Mesenchymal stem cell (in vitro differentiated cells and primary cell): Measurements from ENCODE around the gene VWA3A.
A peak's percentile ranks its signal among the peaks of the same experiment; 100 is the strongest.

Source experiments
- DNase-seq: peaks from one replicate; pipeline ENCODE4 v3.0.0-alpha.2; 2013
- H2AFZ ChIP-seq: one replicate; pipeline ENCODE4 v1.6.1; 2013; ENCODE audit warnings: low read depth, mild to moderate bottlenecking, control low read depth, inconsistent platforms, low read length, moderate library complexity
- H2AK5ac ChIP-seq: 2 replicates; pipeline ENCODE4 v1.6.1; 2013; ENCODE audit warnings: low read length, moderate library complexity, mild to moderate bottlenecking, inconsistent platforms; ENCODE audit not compliant: severe bottlenecking
- H2BK120ac ChIP-seq: one replicate; pipeline ENCODE4 v1.6.1; 2013; ENCODE audit warnings: low read depth, mild to moderate bottlenecking, inconsistent platforms, low read length, moderate library complexity
- H2BK12ac ChIP-seq, 2 experiments: one replicate each; pipeline ENCODE4 v1.6.1; 2013; ENCODE audit warnings: inconsistent platforms in 2 of 2, low read length in 2 of 2, mild to moderate bottlenecking in 2 of 2, moderate library complexity in 2 of 2, control low read depth in 1 of 2
- H2BK15ac ChIP-seq: one replicate; pipeline ENCODE4 v1.6.1; 2013; ENCODE audit warnings: mild to moderate bottlenecking, low read depth, inconsistent platforms; ENCODE audit not compliant: poor library complexity, severe bottlenecking
- H2BK5ac ChIP-seq: 2 replicates; pipeline ENCODE4 v1.6.1; 2013; ENCODE audit warnings: low read depth, mild to moderate bottlenecking, low read length, control low read depth, inconsistent platforms; ENCODE audit not compliant: poor library complexity, severe bottlenecking
- H3K14ac ChIP-seq, 2 experiments: one replicate each; pipeline ENCODE4 v1.6.1; 2013; ENCODE audit warnings: inconsistent platforms in 2 of 2, low read length in 2 of 2, control low read depth in 1 of 2, mild to moderate bottlenecking in 1 of 2, moderate library complexity in 1 of 2
- H3K18ac ChIP-seq, 2 experiments: one replicate each; pipeline ENCODE4 v1.6.1; 2013; ENCODE audit warnings: inconsistent platforms in 2 of 2, low read length in 2 of 2, control low read depth in 1 of 2, low read depth in 1 of 2, mild to moderate bottlenecking in 1 of 2
- H3K23ac ChIP-seq, 2 experiments: one replicate each; pipeline ENCODE4 v1.6.1; 2013; ENCODE audit warnings: inconsistent platforms in 2 of 2, low read length in 2 of 2, mild to moderate bottlenecking in 2 of 2, moderate library complexity in 2 of 2, control low read depth in 1 of 2
- H3K27ac ChIP-seq: 2 replicates; pipeline ENCODE4 v1.5.1; 2013; ENCODE audit warnings: mild to moderate bottlenecking, moderate library complexity, low read length, control low read depth, inconsistent platforms; ENCODE audit not compliant: poor library complexity, severe bottlenecking
- H3K27me3 ChIP-seq, 2 experiments: 2 replicates each; pipeline versions ENCODE4 v1.6.1 to v1.7.0; 2013; ENCODE audit warnings: low read length in 2 of 2, mild to moderate bottlenecking in 2 of 2, moderate library complexity in 2 of 2, control low read depth in 1 of 2, inconsistent platforms in 1 of 2; ENCODE audit not compliant: control insufficient read depth in 1 of 2, insufficient read depth in 1 of 2
- H3K36me3 ChIP-seq, 2 experiments: 2 replicates each; pipeline versions ENCODE4 v1.6.1 to v1.7.0; 2013; ENCODE audit warnings: low read length in 2 of 2, control low read depth in 1 of 2, inconsistent platforms in 1 of 2, low read depth in 1 of 2, mild to moderate bottlenecking in 1 of 2; ENCODE audit not compliant: insufficient read depth in 2 of 2, control insufficient read depth in 1 of 2
- H3K4ac ChIP-seq, 2 experiments: one replicate each; pipeline ENCODE4 v1.6.1; 2013; ENCODE audit warnings: inconsistent platforms in 2 of 2, low read length in 2 of 2, mild to moderate bottlenecking in 2 of 2, moderate library complexity in 2 of 2, control low read depth in 1 of 2, low read depth in 1 of 2
- H3K4me1 ChIP-seq: 2 replicates; pipeline ENCODE4 v1.6.1; 2013; ENCODE audit warnings: low read depth, low read length, control low read depth; ENCODE audit not compliant: control insufficient read depth, insufficient read depth
- H3K4me2 ChIP-seq: 2 replicates; pipeline ENCODE4 v1.6.1; 2013; ENCODE audit warnings: low read length, mild to moderate bottlenecking, inconsistent platforms; ENCODE audit not compliant: poor library complexity, severe bottlenecking
- H3K4me3 ChIP-seq, 2 experiments: 2 replicates each; pipeline versions ENCODE4 v1.5.1 to v1.7.0; 2013; ENCODE audit warnings: low read length in 2 of 2, mild to moderate bottlenecking in 2 of 2, control low read depth in 1 of 2, low read depth in 1 of 2; ENCODE audit not compliant: insufficient read depth in 1 of 2
- H3K79me1 ChIP-seq: replicated peaks from 2 replicates; pipeline ENCODE4 v1.6.1; 2013; ENCODE audit warnings: mild to moderate bottlenecking, control low read depth, low read length, inconsistent platforms; ENCODE audit not compliant: poor library complexity, severe bottlenecking
- H3K9ac ChIP-seq: 2 replicates; pipeline ENCODE4 v1.7.0; 2013; ENCODE audit warnings: mild to moderate bottlenecking, low read length, moderate library complexity
- H3K9me3 ChIP-seq: 2 replicates; pipeline ENCODE4 v1.7.0; 2013; ENCODE audit warnings: mild to moderate bottlenecking, low read length; ENCODE audit not compliant: control insufficient read depth
- H4K8ac ChIP-seq: one replicate; pipeline ENCODE4 v1.6.1; 2013; ENCODE audit warnings: inconsistent platforms, mild to moderate bottlenecking, low read length, moderate library complexity
- H4K91ac ChIP-seq: one replicate; pipeline ENCODE4 v1.6.1; 2013; ENCODE audit warnings: mild to moderate bottlenecking, low read length, inconsistent platforms
- WGBS: methylation state at CpG from one replicate; pipeline ENCODE4 v1.1.7; 2013; ENCODE audit warnings: mixed read lengths; 5-methylcytosine and 5-hydroxymethylcytosine counted together

The VWA3A gene

DNA sequence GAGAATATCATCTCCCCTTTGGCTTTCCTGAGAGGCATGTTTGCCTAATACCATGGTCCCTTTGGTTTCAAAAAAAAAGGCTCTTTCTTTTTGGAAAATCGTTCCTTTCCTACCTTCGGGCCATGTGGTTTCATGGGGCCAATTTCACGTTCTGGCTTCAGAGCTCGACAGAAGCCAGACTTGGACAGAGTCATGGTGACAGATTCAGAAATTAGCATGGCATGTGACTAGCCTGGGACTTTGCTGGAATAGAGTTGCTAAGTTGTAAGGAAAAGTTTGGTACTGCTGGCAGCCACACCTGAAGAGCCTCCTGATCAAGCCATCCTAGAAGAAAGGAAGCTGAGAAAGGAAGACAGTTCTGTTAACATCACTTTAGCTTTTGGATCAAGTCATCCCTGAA is 2.4 kb upstream of the VWA3A start:
- H3K79me1 ChIP-seq = no peaks in the 10 kb centered on the region
- peaks cover 0 to 5% of the 10 kb centered on the region in 2 experiments for H3K27me3 ChIP-seq
- H4K91ac ChIP-seq = no peak overlapping the region
- WGBS = 82% methylated on average over 4 of the region's 4 CpGs
- no peak for DNase-seq
- H3K4me1 ChIP-seq = peaks cover 8% of the 10 kb centered on the region
- no peak overlapping the region for H3K27ac ChIP-seq
- peaks cover 0 to 24% of the 10 kb centered on the region in 2 experiments for H3K36me3 ChIP-seq
- H3K9me3 ChIP-seq = no peaks in the 10 kb centered on the region
- H3K4me3 ChIP-seq = no peak overlapping the region
- no peak overlapping the region for H2AK5ac ChIP-seq
- H2BK120ac ChIP-seq = no peak overlapping the region
- no peak overlapping the region for H3K4ac ChIP-seq
- no peak overlapping the region for H3K18ac ChIP-seq
- no peak overlapping the region for H2BK12ac ChIP-seq
- no peak overlapping the region for H3K14ac ChIP-seq
- no peak overlapping the region for H3K4me2 ChIP-seq
- no peak overlapping the region for H2AFZ ChIP-seq
- H4K8ac ChIP-seq = no peak overlapping the region
- H3K9ac ChIP-seq = no peak overlapping the region
- no peak overlapping the region for H2BK5ac ChIP-seq
- H3K23ac ChIP-seq = no peak overlapping the region
- no peak overlapping the region for H2BK15ac ChIP-seq

DNA sequence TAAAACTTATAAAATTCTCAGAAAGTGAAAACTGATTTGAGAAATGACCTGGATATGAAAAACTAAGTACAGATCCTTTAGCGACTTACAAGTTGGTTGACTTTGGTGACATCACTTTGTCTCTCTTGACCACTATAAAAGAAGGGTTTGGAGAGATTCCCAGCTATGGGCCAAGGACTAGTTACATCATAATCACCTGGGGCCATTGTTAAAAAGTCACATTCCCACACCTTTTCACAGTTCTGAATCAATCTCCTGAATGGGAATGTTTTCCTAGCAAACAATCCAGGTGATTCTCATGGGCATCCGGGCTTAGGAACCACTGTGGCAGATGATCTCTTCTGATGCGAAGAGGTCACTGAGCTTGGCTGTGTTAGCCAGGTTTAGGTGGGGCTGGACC is 620 bp upstream of the VWA3A start:
- Histone ChIP-seq H3K4me2 (no peak overlapping the region), H3K23ac (no peak overlapping the region), H2BK5ac (no peak overlapping the region), H3K4me3 (no peak overlapping the region), H3K9me3 (no peaks in the 10 kb centered on the region), H2AFZ (no peak overlapping the region), H3K14ac (no peak overlapping the region), H4K8ac (no peak overlapping the region), H4K91ac (no peak overlapping the region), H3K27me3 (peaks cover 3 to 11% of the 10 kb centered on the region in 2 experiments), H3K36me3 (peaks cover 0 to 9% of the 10 kb centered on the region in 2 experiments), H3K4me1 (peaks cover 8% of the 10 kb centered on the region), H3K4ac (no peak overlapping the region), H3K27ac (no peak overlapping the region), H2BK120ac (no peak overlapping the region), H3K9ac (peak overlapping the region; percentile 83), H3K18ac (no peak overlapping the region), H2BK15ac (no peak overlapping the region), H2BK12ac (no peak overlapping the region), H3K79me1 (no peaks in the 10 kb centered on the region), H2AK5ac (no peak overlapping the region)
- no peak for DNase-seq
- WGBS = 99% methylated on average over 3 of the region's 3 CpGs

DNA sequence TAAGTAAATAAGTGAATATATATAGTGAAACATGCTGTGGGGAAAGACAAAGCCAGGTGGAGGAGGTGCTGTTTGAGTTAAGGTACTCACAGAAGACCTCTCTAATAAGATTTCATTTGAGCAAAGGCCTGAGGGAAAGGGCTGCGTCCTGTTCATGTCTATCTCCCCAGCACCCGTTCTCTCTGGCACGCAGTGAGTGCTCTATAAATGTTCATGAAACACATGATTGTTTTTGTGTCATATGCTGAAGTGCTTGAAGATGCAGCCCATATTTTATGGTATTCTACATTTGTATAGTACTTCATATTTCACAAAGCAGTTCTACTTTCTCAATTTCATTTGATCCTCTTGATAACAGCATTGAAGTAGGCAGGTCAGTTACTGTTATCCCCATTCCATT is 990 bp downstream of the VWA3A start:
- Histone ChIP-seq H3K79me1 (no peaks in the 10 kb centered on the region), H3K9me3 (no peaks in the 10 kb centered on the region), H3K27me3 (peaks cover 11 to 14% of the 10 kb centered on the region in 2 experiments), H2BK120ac (no peak overlapping the region), H3K27ac (no peak overlapping the region), H4K8ac (no peak overlapping the region), H3K4me3 (no peak overlapping the region), H3K36me3 (no peaks in the 10 kb centered on the region), H4K91ac (no peak overlapping the region), H2AK5ac (no peak overlapping the region), H2AFZ (no peak overlapping the region), H3K23ac (no peak overlapping the region), H2BK12ac (no peak overlapping the region), H2BK5ac (no peak overlapping the region), H2BK15ac (no peak overlapping the region), H3K18ac (no peak overlapping the region), H3K4me2 (no peak overlapping the region), H3K4ac (no peak overlapping the region), H3K14ac (no peak overlapping the region), H3K9ac (no peak overlapping the region), H3K4me1 (peaks cover 8% of the 10 kb centered on the region)
- no CpG with 5 or more reads among the region's 3 CpGs for WGBS
- no peak for DNase-seq

DNA sequence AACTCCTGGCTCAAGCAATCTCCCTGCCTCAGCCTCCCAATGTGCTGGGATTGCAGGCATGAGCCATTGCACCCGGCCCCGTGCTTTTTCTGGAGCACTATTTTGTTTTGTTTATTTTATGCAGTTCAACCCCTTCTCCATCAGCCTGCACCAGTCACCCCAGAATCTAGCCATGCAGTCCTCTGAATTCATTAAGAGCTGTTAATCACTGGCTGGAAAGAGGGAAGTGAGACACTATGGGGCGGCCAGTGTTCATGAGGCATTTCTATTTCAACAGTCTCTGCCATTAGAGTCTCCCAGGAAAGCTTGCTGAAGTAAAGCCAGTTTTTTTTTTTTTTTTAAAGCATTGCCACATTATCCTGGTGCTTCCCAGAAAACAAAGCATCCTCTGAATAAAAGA is 1.7 kb downstream of the VWA3A start:
- H3K23ac ChIP-seq = no peak overlapping the region
- peaks cover 11 to 14% of the 10 kb centered on the region in 2 experiments for H3K27me3 ChIP-seq
- no peak overlapping the region for H2BK5ac ChIP-seq
- peaks cover 8% of the 10 kb centered on the region for H3K4me1 ChIP-seq
- H3K18ac ChIP-seq = no peak overlapping the region
- H2AFZ ChIP-seq = no peak overlapping the region
- H2AK5ac ChIP-seq = no peak overlapping the region
- WGBS = 100% methylated on average over 1 of the region's 3 CpGs
- H3K27ac ChIP-seq = no peak overlapping the region
- no peaks in the 10 kb centered on the region for H3K9me3 ChIP-seq
- H3K79me1 ChIP-seq = no peaks in the 10 kb centered on the region
- no peak overlapping the region for H3K4ac ChIP-seq
- H4K91ac ChIP-seq = no peak overlapping the region
- no peak overlapping the region for H2BK12ac ChIP-seq
- H3K14ac ChIP-seq = no peak overlapping the region
- H3K4me3 ChIP-seq = no peak overlapping the region
- no peak overlapping the region for H3K9ac ChIP-seq
- no peak overlapping the region for H2BK120ac ChIP-seq
- H3K36me3 ChIP-seq = no peaks in the 10 kb centered on the region
- H4K8ac ChIP-seq = no peak overlapping the region
- no peak for DNase-seq
- no peak overlapping the region for H2BK15ac ChIP-seq
- no peak overlapping the region for H3K4me2 ChIP-seq
